ENCODE data around the gene DRC3.

Gene DRC3

GRCh38 chr17:17972126-17972951, at the start of gene DRC3, which contains the start of gene TOM1L2:
Gene DRC3, plus strand, starts transcription at chr17:17972862. Its CDS starts 4,737 bp downstream, at chr17:17977599.
Gene TOM1L2, minus strand, starts transcription at chr17:17972400. Its CDS starts 87 bp downstream, at chr17:17972313.
- Mint-ChIP-seq H3K4me3 (peak within 1 kb of the TSS; percentile 88), H3K4me1 (peaks cover 42% of the 10 kb centered on the region), H3K27ac (peak within 1 kb of the TSS; percentile 95), H3K9me3 (no peaks in the 10 kb centered on the region), H3K36me3 (peaks cover 8% of the 10 kb centered on the region)
- DNase-seq (ENCODE audit: low spot score in 2 of 2): peak; percentile 95 to 99
- peak; percentile 95 for ATAC-seq

GRCh38 chr17:17924131-17924856, 48.4 kb upstream of the DRC3 start:
- no peaks in the 10 kb centered on the region for H3K9me3 Mint-ChIP-seq
- no peaks in the 10 kb centered on the region for H3K36me3 Mint-ChIP-seq
- H3K4me1 Mint-ChIP-seq: peaks cover 21% of the 10 kb centered on the region
- ATAC-seq (no peak), DNase-seq (ENCODE audit: low spot score in 2 of 2) (no peak)
- no peak overlapping the region for H3K4me3 Mint-ChIP-seq
- H3K27ac Mint-ChIP-seq: no peak overlapping the region

DNA sequence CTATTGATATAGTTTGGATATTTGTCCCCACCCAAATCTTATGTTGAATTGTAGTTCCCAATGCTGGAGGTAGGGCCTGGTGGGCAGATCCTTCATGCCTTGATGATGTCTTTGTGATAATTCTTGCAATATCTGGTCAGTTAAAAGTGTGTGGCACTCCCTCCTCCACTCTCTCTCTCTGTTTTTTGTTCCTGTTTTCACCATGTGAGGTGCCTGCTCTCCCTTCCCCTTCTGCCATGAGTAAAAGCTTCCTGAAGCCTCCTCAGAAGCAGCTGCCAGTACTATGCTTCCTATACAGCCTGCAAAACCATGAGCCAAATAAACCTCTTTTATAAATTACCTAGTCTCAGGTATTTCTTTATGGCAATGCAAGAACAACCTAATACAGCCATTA, 47.8 kb upstream of the DRC3 start:
- Mint-ChIP-seq H3K36me3 (no peaks in the 10 kb centered on the region), H3K27ac (no peak overlapping the region), H3K4me3 (no peak overlapping the region), H3K4me1 (peaks cover 21% of the 10 kb centered on the region), H3K9me3 (no peaks in the 10 kb centered on the region)
- ATAC-seq (no peak), DNase-seq (ENCODE audit: low spot score in 2 of 2) (no peak)

DNA sequence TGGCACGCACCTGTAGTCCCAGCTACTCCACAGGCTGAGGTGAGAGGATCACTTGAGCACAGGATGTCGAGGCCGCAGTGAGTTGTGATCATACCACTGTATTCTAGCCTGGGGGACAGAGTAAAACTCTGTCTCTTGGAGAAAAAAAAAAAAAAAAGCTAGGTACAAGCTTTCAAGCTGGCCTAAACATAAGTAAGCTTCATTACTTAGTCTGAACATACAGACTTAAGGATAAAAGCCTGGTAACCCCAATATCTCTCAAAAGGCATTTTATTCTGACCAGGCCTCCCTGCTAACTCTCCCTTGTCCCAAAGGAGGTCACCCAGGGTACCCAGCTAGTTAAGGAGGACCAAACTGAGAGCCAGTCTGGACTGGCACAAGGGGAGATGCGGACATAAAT, 46.6 kb upstream of the DRC3 start:
- H3K27ac Mint-ChIP-seq: peak overlapping the region; percentile 67
- H3K9me3 Mint-ChIP-seq: no peaks in the 10 kb centered on the region
- H3K4me1 Mint-ChIP-seq: peaks cover 21% of the 10 kb centered on the region
- H3K36me3 Mint-ChIP-seq: no peaks in the 10 kb centered on the region
- DNase-seq (ENCODE audit: low spot score in 2 of 2): no peak
- ATAC-seq: no peak
- H3K4me3 Mint-ChIP-seq: no peak overlapping the region

DNA sequence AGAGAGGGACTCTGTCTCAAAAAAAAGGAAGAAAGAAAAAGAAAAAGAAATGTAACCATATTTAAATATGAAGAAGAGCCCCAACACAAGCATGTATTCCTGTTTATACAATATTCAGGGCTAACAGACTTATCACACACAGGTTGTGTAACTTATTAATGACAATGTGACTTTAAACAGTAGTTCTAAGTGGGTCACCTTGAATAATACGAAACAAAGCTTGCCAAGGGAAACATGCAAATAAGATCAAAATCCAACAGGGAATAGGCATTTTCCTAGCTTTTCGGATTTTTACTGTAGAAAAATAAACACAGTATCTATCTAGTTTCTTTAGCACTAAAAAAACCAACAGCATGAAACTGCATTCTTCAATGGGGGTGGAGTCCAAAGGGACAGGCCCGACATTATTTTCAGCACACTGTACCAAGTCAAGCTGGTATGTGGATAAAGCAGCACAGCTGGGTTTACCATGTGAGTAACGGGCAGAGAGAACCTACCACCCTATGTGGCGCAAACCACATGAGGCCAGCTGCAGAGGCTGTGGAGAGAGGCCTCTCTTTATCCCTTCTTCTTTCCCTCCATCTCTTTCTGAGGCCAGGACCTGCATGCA, 45.7 kb upstream of the DRC3 start:
- no peaks in the 10 kb centered on the region for H3K9me3 Mint-ChIP-seq
- peak overlapping the region; percentile 67 for H3K27ac Mint-ChIP-seq
- H3K4me1 Mint-ChIP-seq: peaks cover 12% of the 10 kb centered on the region
- ATAC-seq (no peak), DNase-seq (ENCODE audit: low spot score in 2 of 2) (no peak)
- H3K36me3 Mint-ChIP-seq: no peaks in the 10 kb centered on the region
- H3K4me3 Mint-ChIP-seq: no peak overlapping the region

GRCh38 chr17:17928398-17929287, 44.0 kb upstream of the DRC3 start:
- Mint-ChIP-seq H3K36me3 (no peaks in the 10 kb centered on the region), H3K4me3 (no peak overlapping the region)

DNA sequence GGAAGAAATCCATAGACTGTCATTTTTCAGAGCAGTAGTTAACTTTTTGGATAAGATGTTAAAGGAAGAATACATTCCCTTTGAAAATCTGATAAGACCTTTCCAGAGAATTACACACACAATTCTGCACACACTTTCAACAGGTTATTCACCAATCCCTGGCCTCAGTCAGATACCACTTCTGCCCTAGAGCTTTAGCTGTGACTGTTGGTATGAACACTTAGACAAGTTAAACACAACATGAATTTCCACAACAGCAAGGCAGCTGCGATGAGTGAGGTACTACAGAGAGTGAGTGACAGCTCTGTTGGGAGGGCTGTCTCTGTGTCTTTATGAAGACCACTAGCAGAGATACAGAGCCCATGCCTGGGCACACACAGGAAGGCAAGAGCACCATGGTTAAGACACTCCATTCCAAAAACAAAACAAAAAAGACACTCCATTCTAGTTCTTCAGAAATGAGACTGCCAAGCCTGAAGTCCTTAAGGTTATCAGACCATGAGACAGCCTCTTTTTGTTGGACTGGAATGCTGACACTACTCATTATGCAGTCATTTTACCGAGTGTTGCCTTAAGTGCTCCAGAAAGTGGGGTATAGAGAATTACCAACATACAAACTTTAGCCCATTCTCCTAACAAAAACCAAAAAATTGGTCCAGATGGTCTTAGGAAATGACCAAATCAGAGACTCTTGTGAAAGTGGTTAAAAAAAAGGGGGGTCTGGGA, 42.8 kb upstream of the DRC3 start:
- Mint-ChIP-seq H3K4me1 (peaks cover 4% of the 10 kb centered on the region), H3K4me3 (no peak overlapping the region), H3K36me3 (no peaks in the 10 kb centered on the region), H3K9me3 (no peaks in the 10 kb centered on the region), H3K27ac (peak overlapping the region; percentile 20)
- DNase-seq (ENCODE audit: low spot score in 2 of 2): no peak
- ATAC-seq: no peak

More at GRCh38 chr17:17928398-17929287, 44.0 kb upstream of the DRC3 start:
- H3K4me1 Mint-ChIP-seq: peaks cover 5% of the 10 kb centered on the region
- ATAC-seq (no peak), DNase-seq (ENCODE audit: low spot score in 2 of 2) (no peak)
- no peak overlapping the region for H3K27ac Mint-ChIP-seq
- H3K9me3 Mint-ChIP-seq: no peaks in the 10 kb centered on the region

GRCh38 chr17:17930674-17931073, 42.0 kb upstream of the DRC3 start:
- Mint-ChIP-seq H3K9me3 (no peaks in the 10 kb centered on the region), H3K36me3 (no peaks in the 10 kb centered on the region), H3K4me1 (peaks cover 8% of the 10 kb centered on the region), H3K27ac (no peak overlapping the region), H3K4me3 (no peak overlapping the region)
- DNase-seq (ENCODE audit: low spot score in 2 of 2) (no peak), ATAC-seq (no peak)

GRCh38 chr17:17931159-17931558, 41.5 kb upstream of the DRC3 start:
- ATAC-seq (no peak), DNase-seq (ENCODE audit: low spot score in 2 of 2) (no peak)
- H3K4me3 Mint-ChIP-seq: no peak overlapping the region
- no peak overlapping the region for H3K27ac Mint-ChIP-seq
- H3K4me1 Mint-ChIP-seq: peaks cover 13% of the 10 kb centered on the region
- H3K36me3 Mint-ChIP-seq: no peaks in the 10 kb centered on the region
- H3K9me3 Mint-ChIP-seq: no peaks in the 10 kb centered on the region

DNA sequence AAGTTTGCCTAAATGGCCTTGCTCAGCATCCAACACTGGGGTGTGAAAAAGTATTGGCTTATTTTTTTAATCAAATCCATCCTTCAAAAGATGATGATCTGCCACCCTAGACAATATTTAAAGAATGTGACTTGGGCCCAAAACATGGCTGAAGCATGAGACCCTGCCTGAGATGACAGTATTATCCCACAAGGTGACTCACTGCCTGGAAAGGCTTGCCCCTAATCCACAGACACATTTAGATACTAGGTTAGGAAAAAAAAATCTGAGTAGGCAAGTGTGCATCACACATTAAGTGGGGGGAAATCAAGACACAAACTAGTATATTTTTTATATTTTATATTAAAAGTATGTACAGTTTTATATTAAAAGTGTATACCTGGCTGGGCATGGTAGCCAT, 38.9 kb upstream of the DRC3 start:
- Mint-ChIP-seq H3K4me3 (no peak overlapping the region), H3K4me1 (peaks cover 29% of the 10 kb centered on the region), H3K36me3 (no peaks in the 10 kb centered on the region), H3K9me3 (no peaks in the 10 kb centered on the region), H3K27ac (no peak overlapping the region)
- DNase-seq (ENCODE audit: low spot score in 2 of 2): no peak
- no peak for ATAC-seq

GRCh38 chr17:17934214-17934613, 38.4 kb upstream of the DRC3 start:
- H3K36me3 Mint-ChIP-seq: no peaks in the 10 kb centered on the region
- ATAC-seq (no peak), DNase-seq (ENCODE audit: low spot score in 2 of 2) (no peak)
- H3K27ac Mint-ChIP-seq: no peak overlapping the region
- no peak overlapping the region for H3K4me3 Mint-ChIP-seq
- no peaks in the 10 kb centered on the region for H3K9me3 Mint-ChIP-seq
- H3K4me1 Mint-ChIP-seq: peaks cover 29% of the 10 kb centered on the region

DNA sequence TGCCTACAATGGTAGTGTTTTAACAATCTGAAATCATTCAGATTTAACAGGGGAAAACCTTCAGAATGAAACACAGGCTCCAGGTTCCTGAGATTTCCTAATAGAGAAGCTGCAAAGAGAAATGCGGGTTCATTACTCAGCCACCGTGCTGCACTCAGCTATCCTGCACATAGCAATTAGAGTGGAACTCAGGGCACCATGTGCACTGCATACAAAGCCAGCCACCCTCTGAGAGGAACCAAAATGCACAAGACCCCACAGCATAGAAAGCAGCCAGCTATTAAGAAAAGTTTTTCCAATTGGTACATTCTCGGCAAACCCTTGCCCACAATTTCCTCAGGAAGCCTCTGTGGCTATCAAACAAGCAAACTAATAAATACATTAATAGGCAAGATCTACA, 37.9 kb upstream of the DRC3 start:
- DNase-seq (ENCODE audit: low spot score in 2 of 2): no peak
- peaks cover 29% of the 10 kb centered on the region for H3K4me1 Mint-ChIP-seq
- H3K4me3 Mint-ChIP-seq: no peak overlapping the region
- no peaks in the 10 kb centered on the region for H3K36me3 Mint-ChIP-seq
- no peaks in the 10 kb centered on the region for H3K9me3 Mint-ChIP-seq
- H3K27ac Mint-ChIP-seq: no peak overlapping the region
- no peak for ATAC-seq

- ATAC-seq: peak; percentile 37
- peaks cover 29% of the 10 kb centered on the region for H3K4me1 Mint-ChIP-seq
- peak overlapping the region; percentile 41 for H3K27ac Mint-ChIP-seq
- H3K36me3 Mint-ChIP-seq: no peaks in the 10 kb centered on the region
- no peaks in the 10 kb centered on the region for H3K9me3 Mint-ChIP-seq
- no peak overlapping the region for H3K4me3 Mint-ChIP-seq
- no peak for DNase-seq (ENCODE audit: low spot score in 2 of 2)
Measured at GRCh38 chr17:17935321-17936271, 37.1 kb upstream of the DRC3 start.

Data from stimulated activated effector memory CD8-positive, alpha-beta T cell treated with anti-CD3 and anti-CD28 coated beads, Interleukin-12 subunit alpha, Interleukin-12 subunit beta, amount 100 ng/mL, for 72 hours (primary cell).